Dedifferentiated amniotic fluid mesenchymal stem cell (primary cell): ENCODE measurements around the gene IZUMO2.
A peak's percentile ranks its signal among the peaks of the same experiment; 100 is the strongest.
"Not testable (repeated sequence)": the region's sequence is repeated elsewhere in the genome, so short reads cannot be mapped to it uniquely, and the experiment has no call there.

Experiments used
- DNase-seq: peaks from one replicate; pipeline ENCODE4 v3.0.0-alpha.2; 2016; ENCODE audit errors: extremely low spot score

IZUMO2 gene

GRCh38 chr19:50184196-50184595, 21.1 kb upstream of the IZUMO2 start:
- no peak for DNase-seq

DNA sequence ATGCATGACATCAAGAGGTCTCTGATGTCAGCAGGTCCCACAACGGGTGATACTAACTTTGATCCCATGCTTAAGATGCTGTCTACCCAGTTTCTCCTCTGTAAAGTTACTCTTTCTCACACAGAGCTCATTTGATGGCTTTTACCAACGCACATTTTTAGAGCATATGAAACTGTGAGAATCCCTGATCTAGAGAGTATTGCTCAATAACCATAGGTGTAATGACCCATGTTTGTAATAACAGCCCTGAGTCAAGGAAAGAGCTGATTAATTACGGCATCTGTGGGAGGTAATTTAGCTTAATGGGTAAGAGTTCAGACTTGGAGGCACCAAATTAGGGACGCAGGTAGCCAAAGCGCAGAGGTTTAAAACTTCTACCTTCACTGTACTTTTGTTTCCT, 18.0 kb upstream of the IZUMO2 start:
- DNase-seq, result no peak

- no peak for DNase-seq
Measured at GRCh38 chr19:50178859-50179537, 15.9 kb upstream of the IZUMO2 start.

GRCh38 chr19:50178320-50178719, 15.2 kb upstream of the IZUMO2 start:
- no peak for DNase-seq

DNA sequence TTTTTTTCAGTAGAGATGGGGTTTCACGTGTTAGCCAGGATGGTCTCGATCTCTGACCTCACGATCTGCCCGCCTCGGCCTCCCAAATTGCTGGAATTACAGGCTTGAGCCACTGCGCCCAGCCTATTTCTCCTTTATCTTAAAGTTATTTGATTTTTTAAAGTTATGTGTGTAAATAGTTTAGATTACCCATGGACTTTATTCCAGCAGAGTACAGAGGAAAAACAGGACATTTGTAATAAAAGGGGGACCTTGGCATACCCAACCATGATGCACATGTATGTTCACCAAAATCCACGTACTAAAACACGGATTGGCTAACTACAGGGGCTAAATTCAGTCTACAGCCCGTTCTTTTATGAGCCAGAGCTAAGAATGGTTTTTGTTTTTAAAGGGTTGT, 13.7 kb upstream of the IZUMO2 start:
- DNase-seq, result no peak

GRCh38 chr19:50175924-50176323, 12.8 kb upstream of the IZUMO2 start:
- DNase-seq, result no peak

GRCh38 chr19:50174100-50174793, 11.2 kb upstream of the IZUMO2 start:
- DNase-seq, result no peak

DNA sequence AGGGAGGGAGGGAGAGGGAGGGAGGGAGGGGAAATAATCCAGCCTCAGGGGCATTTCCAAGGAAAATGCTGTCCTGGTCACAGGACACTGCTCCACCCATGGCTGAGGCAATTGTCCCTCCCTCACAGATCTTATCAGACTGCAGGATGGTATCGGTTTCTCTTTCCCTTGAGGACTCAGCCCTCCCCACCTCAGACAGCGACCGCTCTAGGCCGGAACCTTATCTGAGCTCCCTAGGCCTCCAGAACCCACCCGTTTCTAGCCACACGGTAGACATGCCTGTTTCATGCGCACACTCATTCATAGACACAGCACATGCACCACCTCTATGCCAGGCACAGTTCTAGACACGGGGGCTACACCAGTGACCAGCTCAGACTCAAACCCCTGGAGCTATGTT, 10.0 kb upstream of the IZUMO2 start:
- no peak for DNase-seq

DNA sequence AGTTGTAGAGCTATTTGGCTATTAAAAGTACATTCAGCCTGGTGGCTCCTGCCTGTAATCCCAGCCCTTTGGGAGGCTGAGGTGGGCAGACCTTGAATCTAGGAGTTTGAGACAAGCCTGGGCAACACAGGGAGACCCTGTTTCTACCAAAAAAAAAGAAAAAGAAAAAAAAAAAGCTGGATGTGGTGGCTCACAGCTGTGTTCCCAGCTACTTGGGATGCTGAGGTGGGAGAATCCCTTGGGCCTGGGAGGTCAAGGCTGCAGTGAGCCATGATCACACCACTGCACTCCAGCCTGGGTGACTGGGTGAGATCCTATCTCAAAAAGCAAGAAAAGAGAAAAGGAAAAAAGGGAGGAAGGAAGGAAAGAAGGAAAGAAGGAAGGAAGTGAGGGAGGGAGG, 9.6 kb upstream of the IZUMO2 start:
- DNase-seq, result no peak

DNA sequence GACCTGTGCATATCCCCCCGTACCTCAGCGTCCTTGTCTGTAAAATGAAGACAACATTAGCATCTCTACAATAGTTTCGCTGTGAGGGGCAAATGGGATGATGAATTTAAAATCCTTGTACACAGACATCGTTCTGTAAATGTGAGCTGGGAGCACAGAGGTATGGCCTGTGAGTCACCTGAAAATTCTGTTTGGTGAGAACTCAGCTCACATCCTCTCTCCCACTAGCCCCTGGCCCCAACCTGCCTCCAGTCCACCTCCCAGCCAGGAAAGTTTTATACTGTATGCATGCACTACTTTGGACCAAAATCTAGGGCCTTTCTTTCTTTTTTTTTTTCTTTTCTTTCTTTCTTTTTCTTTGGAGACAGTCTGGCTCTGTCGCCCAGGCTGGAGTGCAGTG, 8.7 kb upstream of the IZUMO2 start:
- DNase-seq, result no peak

DNA sequence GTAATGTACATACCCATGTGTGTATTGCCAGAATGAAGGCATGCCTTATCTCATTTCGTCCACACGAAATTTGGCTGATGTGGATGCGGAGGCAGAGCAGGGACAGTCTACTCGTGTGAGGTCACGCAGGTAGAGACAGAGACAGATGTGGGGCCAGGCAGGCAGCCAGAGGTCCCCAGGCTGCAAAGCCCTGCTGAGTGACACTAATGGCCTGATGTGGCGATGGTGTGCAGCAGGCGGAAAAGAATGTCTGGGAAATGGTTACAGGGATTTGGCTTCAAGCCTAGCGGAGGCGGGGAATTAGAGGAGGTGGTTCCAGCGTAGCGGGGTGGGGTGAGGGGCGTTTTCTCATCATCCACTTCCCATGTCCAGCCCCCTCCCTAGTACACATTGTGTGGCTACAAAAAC, 4.2 kb upstream of the IZUMO2 start:
- DNase-seq, result no peak

GRCh38 chr19:50159078-50159477, 4.0 kb downstream of the IZUMO2 start:
- no peak for DNase-seq

- DNase-seq, result no peak
Measured at GRCh38 chr19:50158577-50158976, 4.5 kb downstream of the IZUMO2 start.

DNA sequence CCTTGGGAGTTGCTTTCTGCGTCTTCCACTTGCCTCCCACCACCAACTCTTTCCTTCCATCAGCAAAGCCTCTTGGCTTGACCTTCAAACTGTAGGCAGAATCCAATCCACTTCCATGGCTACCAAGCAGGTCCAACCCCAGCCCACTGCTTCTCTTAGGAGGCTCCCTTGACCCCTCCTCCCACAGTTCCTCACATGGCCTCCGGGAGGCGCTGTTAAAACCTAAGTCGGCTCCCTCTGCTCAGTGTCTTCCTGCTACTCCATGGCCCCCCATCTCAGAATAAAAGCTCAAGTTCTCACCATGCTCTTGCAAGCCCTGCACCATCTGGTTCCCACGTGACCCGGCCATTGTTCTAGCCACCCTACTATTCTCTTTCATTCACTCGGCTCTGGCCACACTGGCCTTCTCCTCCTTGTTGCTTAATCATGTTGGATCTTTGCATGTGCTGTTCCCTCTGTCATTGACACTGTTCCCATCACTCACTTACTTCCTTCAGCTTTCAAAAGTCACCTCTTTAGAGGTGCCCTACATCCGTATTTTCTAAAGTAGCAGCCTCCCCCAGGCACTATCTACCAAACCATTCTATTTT, 7.5 kb downstream of the IZUMO2 start:
- DNase-seq, result no peak

DNA sequence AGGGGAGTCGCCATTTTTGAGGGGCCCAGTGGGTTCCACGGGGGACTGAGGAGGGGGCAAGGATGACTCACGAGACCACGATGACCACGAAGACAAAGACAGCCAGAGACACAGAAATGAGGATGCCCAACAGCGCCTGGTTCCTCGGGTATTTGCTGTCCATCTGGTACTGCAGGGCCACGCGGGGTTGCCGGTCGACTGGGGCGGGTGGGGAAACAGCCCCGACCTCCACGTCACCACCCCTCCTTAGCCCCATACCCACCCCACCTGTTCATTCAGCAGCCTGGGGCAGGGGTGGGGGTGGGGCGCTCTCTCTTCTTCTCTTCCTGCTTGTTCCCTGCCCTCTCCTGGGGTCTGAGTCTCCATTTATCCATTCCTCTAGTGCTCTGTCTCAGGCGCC, 8.6 kb downstream of the IZUMO2 start:
- no peak for DNase-seq

DNA sequence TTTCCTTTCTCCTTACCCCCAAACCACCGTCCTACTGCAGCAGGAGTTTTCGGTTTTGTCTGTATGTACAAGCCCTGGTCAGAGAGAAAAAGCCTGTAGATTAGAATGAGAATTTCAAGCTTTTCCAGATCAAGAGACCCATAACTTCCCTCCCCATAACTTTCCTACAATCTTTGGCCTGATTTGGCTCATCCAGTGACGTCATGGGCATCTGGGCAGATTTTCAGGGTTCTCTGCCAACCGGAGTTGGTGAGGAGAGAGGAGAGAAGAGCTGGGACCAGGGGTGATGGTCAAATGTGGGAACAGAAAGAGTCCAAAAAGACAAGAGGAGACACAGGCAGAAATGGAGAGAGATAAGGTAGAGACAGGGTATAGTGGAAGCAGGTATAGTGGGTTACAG, 10.5 kb downstream of the IZUMO2 start:
- DNase-seq, result no peak

DNA sequence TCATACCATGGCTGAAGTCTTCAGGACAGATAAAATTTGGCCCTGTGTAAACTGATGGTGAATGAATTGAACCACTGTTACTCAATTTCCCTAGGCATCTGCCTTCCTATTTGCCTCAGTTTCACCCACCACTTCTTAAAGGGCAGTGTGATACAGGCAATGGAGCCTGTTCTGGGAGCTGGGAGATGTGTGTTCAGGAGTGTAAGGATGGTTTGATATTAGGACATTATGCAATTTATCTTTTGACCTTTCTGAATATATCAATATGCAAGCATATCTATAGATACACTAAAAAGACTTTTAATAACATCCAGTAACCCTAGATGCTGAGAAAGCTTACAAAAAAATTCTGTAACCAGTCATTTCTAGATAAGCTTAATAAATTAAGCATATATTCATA, 14.6 kb downstream of the IZUMO2 start:
- no peak for DNase-seq

DNA sequence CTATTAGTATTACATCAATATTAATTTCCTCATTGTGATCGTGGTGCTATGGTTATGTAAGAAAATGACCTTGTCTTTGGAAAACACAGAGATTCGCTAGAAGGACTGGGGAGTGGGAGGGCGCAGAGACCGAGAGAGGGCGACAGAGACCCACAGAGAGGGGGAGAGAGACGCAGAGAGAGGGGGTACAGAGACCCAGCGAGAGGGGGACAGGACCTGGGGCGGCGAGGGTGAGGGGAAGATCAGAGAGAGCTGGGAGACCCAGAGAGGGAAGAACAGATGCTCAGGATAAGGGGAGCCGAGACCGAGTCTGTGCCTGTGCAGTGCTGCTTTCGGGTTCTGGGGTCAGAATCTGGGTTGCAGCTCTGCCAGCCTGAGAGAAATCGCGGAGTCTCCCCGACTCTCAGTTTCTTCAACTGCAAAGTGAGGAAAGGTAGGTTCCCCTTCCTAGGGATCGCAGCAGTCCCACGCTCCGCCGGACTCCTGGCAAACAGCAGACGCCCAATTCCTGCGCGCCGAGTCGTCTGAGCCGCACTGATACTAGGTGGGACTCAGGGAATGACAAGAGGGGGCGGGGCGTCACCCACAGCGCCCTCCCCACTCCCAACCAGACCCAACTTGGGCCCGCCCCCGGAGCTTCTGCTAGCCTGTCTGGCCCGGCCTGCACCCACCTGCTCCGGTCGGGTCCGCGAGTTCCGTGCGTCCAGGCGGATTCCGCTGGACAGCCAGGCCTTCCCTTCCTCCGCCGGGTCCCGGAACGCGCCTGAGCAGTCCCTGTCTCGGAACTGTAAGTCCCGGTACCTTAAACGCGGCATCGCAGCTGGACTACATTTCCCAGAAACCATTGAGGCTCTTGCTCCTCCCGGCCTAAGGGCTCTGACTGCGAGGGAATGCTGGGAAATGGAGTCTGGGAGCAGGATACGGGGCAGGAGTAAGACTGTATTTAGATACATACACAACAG, 15.3 kb downstream of the IZUMO2 start:
- peak; percentile 86 for DNase-seq

DNA sequence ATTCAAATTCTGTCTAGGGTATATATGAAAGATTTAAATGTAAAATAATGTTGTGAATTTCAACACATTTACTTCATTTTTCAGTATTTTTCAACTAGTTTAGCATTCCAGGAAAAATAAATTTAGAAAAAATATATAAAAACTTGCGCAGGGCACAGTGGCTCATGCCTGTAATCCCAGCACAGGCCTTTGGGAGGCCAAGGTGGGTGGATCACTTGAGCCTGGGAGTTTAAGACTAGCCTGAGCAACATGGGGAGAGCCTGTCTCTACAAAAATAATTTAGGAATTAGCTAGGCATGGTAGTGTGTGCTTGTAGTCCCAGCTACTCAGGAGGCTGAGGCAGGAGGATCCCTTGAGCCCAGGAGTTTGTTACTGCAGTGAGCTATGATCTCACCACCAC, 21.2 kb downstream of the IZUMO2 start:
- not testable (repeated sequence) for DNase-seq

GRCh38 chr19:50140118-50140845, 22.8 kb downstream of the IZUMO2 start:
- not testable (repeated sequence) for DNase-seq

DNA sequence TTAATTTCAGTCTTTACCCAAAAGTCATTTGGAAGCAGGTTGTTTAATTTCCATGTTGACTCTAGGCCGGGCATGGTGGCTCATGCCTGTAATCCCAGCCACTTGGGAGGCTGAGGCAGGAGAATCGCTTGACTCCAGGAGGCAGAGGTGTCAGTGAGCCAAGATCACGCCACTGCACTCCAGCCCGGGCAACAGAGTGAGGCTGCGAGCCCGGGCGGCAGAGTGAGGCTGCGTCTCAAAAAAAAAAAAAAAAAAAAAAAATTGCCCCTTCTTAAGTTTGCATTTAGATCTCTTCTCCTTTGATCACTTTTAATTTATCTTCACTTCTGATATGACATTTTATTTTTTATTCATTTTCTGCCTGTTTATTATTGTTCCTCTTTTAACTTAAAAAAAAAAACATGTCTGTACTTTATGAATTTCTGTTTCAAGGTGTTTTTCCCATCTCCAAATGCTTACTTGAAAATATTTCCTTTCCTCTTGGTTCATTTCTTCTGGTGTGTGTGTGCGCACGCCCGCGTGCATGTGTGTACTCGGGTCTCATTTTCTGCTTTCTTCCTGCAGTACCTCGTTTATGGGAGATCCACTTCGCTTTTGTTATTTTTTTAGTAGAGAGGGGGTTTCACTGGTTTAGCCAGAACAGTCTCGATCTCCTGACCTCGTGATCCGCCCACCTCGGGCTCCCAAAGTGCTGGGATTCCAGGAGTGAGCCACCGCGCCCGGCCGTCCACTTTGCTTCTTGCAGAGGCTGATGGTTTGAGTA, 26.3 kb downstream of the IZUMO2 start:
- not testable (repeated sequence) for DNase-seq
